Uterus (tissue), 4 donors: ENCODE results near the gene KCNQ1OT1. TPM values are rescaled to one million over a fixed set of nuclear protein-coding genes. Genes with fewer than 3 reads are reported as not detected.
A peak's percentile ranks its signal among the peaks of the same experiment; 100 is the strongest.

Experiments used
- DNase-seq, 2 donors: peaks; one replicate each; pipeline ENCODE4 v3.0.0-alpha.2; 2019 to 2020
- H3K27ac ChIP-seq, 2 donors: fragments of 200-600 bp; sonication (generic); 1 replicate in 1 of 2; 2 replicates in 1 of 2; pipeline ENCODE4 v1.5.1; 2016 to 2018
- H3K27me3 ChIP-seq, 2 donors: fragments of 200-600 bp; sonication (generic); one replicate each; pipeline ENCODE4 v1.5.1; 2018 to 2019; ENCODE audit warnings: control low read depth in 1 of 2
- H3K36me3 ChIP-seq, 2 donors: fragments of 200-600 bp; sonication (generic); one replicate each; pipeline ENCODE4 v1.5.1; 2019; ENCODE audit warnings: control low read depth in 1 of 2
- H3K4me1 ChIP-seq, 2 donors: fragments of 200-600 bp; sonication (generic); one replicate each; pipeline ENCODE4 v1.5.1; 2018 to 2019; ENCODE audit warnings: control low read depth in 1 of 2
- H3K4me3 ChIP-seq, 2 donors: fragments of 200-600 bp; sonication (generic); 1 replicate in 1 of 2; 2 replicates in 1 of 2; pipeline ENCODE4 v1.5.1; 2018 to 2019; ENCODE audit warnings: mild to moderate bottlenecking in 1 of 2
- H3K9me3 ChIP-seq, 2 donors: fragments of 200-600 bp; sonication (generic); one replicate each; pipeline ENCODE4 v1.5.1; 2019; ENCODE audit warnings: control low read depth in 1 of 2
- CTCF ChIP-seq, 4 experiments: fragments of 200-600 bp in 2 of 4; fragments of 450-650 bp in 2 of 4; sonication (generic) in 2 of 4; IDR thresholded peaks; one replicate each; pipeline ENCODE4 v1.5.1; 2016 to 2019; ENCODE audit warnings: antibody characterized with exemption in 4 of 4, mild to moderate bottlenecking in 2 of 4, moderate library complexity in 1 of 4
- POLR2A ChIP-seq, 2 donors: fragments of 450-650 bp; IDR thresholded peaks; one replicate each; pipeline ENCODE4 v1.6.1; 2016; ENCODE audit warnings: antibody characterized with exemption in 2 of 2, mild to moderate bottlenecking in 1 of 2, moderate library complexity in 1 of 2
- intact Hi-C: fragments of 100-400 bp; cut with DNase I; formaldehyde crosslinking; loops from one replicate; pipeline ENCODE4 v1.15.1; 2023; ENCODE audit warnings: low total_unique reads
- total RNA-seq, 4 donors: library from RNA; depleted of rRNA in 3 of 4; stranded (reverse); fragments of >200 nt in 3 of 4; gene quantifications; one replicate each; pipeline versions ENCODE4 v1.1.0 to v1.2.4, GENCODE V29; 2014 to 2023
- donor health status: DM: yes; HTN: yes; CAD: no.

The KCNQ1OT1 gene
- total RNA-seq, 4 donors from 2014 or later, result 2.6 to 19.4 (median 10.9) TPM

GRCh38 chr11:2711161-2711560 lies 11.4 kb upstream of the KCNQ1OT1 start:
- H3K4me1 ChIP-seq, result peaks cover 16 to 24% of the 10 kb centered on the region in 2 donors
- no peaks in the 10 kb centered on the region for H3K36me3 ChIP-seq
- H3K27ac ChIP-seq, result peak overlapping the region; percentile 81 to 93
- intact Hi-C loops, result no loop called here
- TF ChIP-seq CTCF (IDR thresholded peaks at IDR 0.05) (no peak), POLR2A (IDR thresholded peaks at IDR 0.05) (no peak)
- H3K4me3 ChIP-seq, result no peak overlapping the region
- DNase-seq, result no peak
- H3K9me3 ChIP-seq, result no peaks in the 10 kb centered on the region
- no peaks in the 10 kb centered on the region for H3K27me3 ChIP-seq

GRCh38 chr11:2709429-2709828 lies 9.6 kb upstream of the KCNQ1OT1 start:
- no peaks in the 10 kb centered on the region for H3K27me3 ChIP-seq
- H3K9me3 ChIP-seq, result no peaks in the 10 kb centered on the region
- intact Hi-C loops, result loop anchor here (10.0 kb wide), 1 partner anchor 175 kb away; the partner anchor contains the start of gene CDKN1C
- no peaks in the 10 kb centered on the region for H3K36me3 ChIP-seq
- TF ChIP-seq POLR2A (IDR thresholded peaks at IDR 0.05) (no peak), CTCF (IDR thresholded peaks at IDR 0.05) (no peak)
- peaks cover 15 to 16% of the 10 kb centered on the region in 2 donors for H3K4me1 ChIP-seq
- H3K4me3 ChIP-seq, result peak overlapping the region in 1 of 2 donors; percentile 9
- DNase-seq, result peak; percentile 70 to 81
- H3K27ac ChIP-seq, result peak overlapping the region; percentile 87 to 93

GRCh38 chr11:2708757-2709281 lies 9.0 kb upstream of the KCNQ1OT1 start:
- peaks cover 9 to 13% of the 10 kb centered on the region in 2 donors for H3K4me1 ChIP-seq
- H3K27ac ChIP-seq, result peak overlapping the region; percentile 87 to 93
- H3K27me3 ChIP-seq, result no peaks in the 10 kb centered on the region
- intact Hi-C loops, result loop anchor here (10.0 kb wide), 1 partner anchor 176 kb away; the partner anchor contains the start of gene CDKN1C
- H3K36me3 ChIP-seq, result no peaks in the 10 kb centered on the region
- TF ChIP-seq POLR2A (IDR thresholded peaks at IDR 0.05) (no peak), CTCF (IDR thresholded peaks at IDR 0.05) (no peak)
- H3K4me3 ChIP-seq, result peak overlapping the region in 1 of 2 donors; percentile 9
- H3K9me3 ChIP-seq, result no peaks in the 10 kb centered on the region
- peak; percentile 77 to 79 for DNase-seq

- intact Hi-C loops, result loop anchor here (10.0 kb wide), 1 partner anchor 177 kb away; the partner anchor contains the start of gene CDKN1C
- no peaks in the 10 kb centered on the region for H3K36me3 ChIP-seq
- H3K27me3 ChIP-seq, result no peaks in the 10 kb centered on the region
- H3K9me3 ChIP-seq, result no peaks in the 10 kb centered on the region
- DNase-seq, result peak; percentile 69 to 79
- TF ChIP-seq POLR2A (IDR thresholded peaks at IDR 0.05) (no peak), CTCF (IDR thresholded peaks at IDR 0.05) (no peak)
- no peak overlapping the region for H3K4me3 ChIP-seq
- H3K27ac ChIP-seq, result peak overlapping the region; percentile 87 to 93
- H3K4me1 ChIP-seq, result peaks cover 9 to 12% of the 10 kb centered on the region in 2 donors
Observed at GRCh38 chr11:2708151-2708581, 8.4 kb upstream of the KCNQ1OT1 start.

GRCh38 chr11:2707736-2708135 lies 7.9 kb upstream of the KCNQ1OT1 start:
- H3K27ac ChIP-seq, result peak overlapping the region; percentile 87 to 93
- peaks cover 6 to 9% of the 10 kb centered on the region in 2 donors for H3K4me1 ChIP-seq
- no peak overlapping the region for H3K4me3 ChIP-seq
- no peaks in the 10 kb centered on the region for H3K27me3 ChIP-seq
- H3K9me3 ChIP-seq, result no peaks in the 10 kb centered on the region
- no peak for DNase-seq
- TF ChIP-seq CTCF (IDR thresholded peaks at IDR 0.05), result no peak
- no peaks in the 10 kb centered on the region for H3K36me3 ChIP-seq
- intact Hi-C loops, result loop anchor here (10.0 kb wide), 1 partner anchor 177 kb away; the partner anchor contains the start of gene CDKN1C
